Epithelial cell of prostate (primary cell): ENCODE data around the gene PMM2.

Source experiments
- DNase-seq: peaks from one replicate; pipeline ENCODE4 v3.0.0-alpha.2; 2011; ENCODE audit warnings: low read depth, low spot score
- H3K27ac ChIP-seq: fragments of 450-650 bp; 2 replicates; pipeline ENCODE4 v1.5.1; 2017; ENCODE audit warnings: mild to moderate bottlenecking

The PMM2 gene

GRCh38 chr16:8880839-8881510 lies 83.3 kb downstream of the PMM2 start:
- H3K27ac ChIP-seq: no peak overlapping the region
- DNase-seq: no peak

- DNase-seq: no peak
These were observed 84.5 kb downstream of the PMM2 start, which contains the start of gene LITAFD for GRCh38 chr16:8882041-8882617. TSS of gene LITAFD (plus strand) at chr16:8882351. CDS start at chr16:8884356, 2,005 bp downstream.

GRCh38 chr16:8882725-8883377 lies 85.2 kb downstream of the PMM2 start:
- no peak overlapping the region for H3K27ac ChIP-seq
- no peak for DNase-seq

More at GRCh38 chr16:8882041-8882617, 84.5 kb downstream of the PMM2 start, which contains the start of gene LITAFD:
- H3K27ac ChIP-seq: no peak within 1 kb of the TSS

DNA sequence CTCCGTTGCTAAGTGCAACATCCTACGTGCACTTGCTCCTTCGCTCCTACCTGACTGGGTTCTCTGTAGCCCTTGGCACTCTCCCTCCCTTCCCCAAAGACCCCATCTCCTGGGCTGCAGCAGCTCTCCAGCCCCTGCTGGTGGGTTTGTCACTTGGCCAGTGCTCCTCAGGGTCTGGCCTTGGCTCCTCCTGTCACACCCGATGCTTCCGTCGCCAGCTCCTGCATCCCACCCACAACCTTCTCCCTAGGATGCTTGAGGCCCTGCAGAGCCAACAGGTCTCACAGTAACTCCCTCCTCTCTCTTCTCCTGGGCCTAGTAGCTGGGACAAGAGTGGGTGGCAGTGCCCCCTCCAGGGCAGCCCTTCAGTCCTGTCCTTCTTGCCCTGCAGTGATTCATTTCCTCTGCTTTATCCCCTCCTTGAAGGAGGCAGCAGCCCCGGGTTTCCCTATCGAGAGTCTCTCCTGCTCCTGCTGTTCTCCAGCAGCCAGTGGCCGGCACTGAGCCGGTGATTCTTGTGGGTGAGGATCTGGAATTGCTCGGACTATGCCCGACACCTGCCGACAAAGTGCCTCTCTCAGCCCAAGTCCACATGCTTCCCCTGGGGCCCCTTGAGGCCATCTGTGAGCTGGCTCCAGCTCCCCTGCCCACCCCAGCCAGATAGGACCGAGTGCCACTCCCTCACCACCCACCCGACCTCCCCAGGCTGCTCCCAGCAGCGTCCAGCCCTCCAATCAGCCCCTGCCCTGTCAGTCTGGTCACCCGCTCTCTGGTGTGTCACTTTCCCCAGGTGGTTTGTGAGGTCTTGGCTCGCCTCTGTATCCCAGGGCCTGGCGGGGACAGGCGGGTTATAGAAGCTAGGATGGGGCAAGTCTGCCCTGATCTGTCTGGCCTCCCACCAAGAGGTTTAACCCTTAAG lies 88.3 kb downstream of the PMM2 start:
- no peak for DNase-seq
- peak overlapping the region; percentile 16 for H3K27ac ChIP-seq

GRCh38 chr16:8886593-8887430 lies 89.2 kb downstream of the PMM2 start:
- H3K27ac ChIP-seq: peak overlapping the region; percentile 16
- DNase-seq: no peak

DNA sequence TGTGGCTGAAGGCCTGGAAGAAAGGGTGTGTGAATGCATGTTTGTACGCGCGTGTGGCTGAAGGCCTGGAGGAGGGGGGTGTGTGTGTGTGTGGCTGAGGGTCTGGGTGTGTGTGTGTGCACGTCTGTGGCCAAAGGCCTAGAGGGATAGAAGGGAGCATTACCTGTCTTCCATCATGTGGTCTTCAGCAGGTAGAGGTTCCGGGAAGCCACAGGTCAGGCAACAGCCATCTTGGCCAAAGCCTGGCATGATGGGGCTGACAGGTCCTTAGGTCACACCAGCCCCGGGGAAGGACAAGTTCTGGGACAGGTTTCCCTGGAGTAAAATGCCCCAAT lies 89.8 kb downstream of the PMM2 start:
- H3K27ac ChIP-seq: no peak overlapping the region

GRCh38 chr16:8887952-8888560 lies 90.4 kb downstream of the PMM2 start:
- H3K27ac ChIP-seq: no peak overlapping the region
- no peak for DNase-seq

More for the DNA sequence above, 89.8 kb downstream of the PMM2 start:
- DNase-seq: no peak

DNA sequence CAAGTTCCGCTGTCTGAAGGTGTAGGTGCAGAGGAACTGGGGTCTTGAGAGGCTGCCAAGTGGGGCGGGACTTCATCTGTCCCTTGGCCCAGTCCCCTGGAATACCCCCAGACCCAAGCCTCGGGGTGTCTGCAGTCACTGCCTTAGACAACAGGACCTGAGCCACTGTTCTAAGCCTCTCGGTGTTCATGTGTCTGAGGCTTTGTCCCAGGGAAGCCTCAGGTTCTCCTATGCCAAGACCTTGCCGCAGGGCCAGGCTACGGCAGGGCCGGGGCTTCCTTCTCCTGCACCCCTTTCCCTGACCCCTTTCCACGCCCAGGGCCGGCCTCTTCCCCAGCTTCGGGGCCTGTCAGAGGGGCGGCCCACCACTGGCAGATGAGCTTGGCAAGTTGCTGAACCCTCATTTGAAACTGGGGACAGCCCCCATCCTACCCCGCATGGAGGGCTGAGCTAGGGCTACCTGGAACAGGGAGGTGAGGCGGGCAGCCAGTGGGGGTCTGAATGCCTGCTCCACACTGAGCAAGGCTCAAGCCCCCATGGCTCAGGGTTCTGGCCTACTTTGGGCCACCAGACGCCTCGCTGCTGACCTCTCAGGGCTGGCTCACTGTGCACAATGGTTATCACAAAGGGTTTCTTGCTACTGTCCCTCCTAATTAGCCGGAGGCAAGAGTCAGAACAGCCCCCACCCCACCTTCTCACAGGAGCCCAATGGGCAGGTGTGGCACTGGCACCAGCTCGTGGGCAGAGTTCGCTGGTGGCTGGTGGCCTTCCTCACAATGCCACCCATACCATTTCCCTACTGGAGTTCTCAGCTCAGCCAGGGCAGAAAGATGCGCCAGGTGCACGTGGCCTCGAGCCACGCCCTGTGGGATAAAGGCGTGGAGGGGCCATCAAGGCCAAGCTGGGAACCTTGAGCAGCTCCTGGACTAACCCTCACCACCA lies 91.6 kb downstream of the PMM2 start:
- no peak overlapping the region for H3K27ac ChIP-seq
- DNase-seq: no peak

GRCh38 chr16:8889893-8890548 lies 92.4 kb downstream of the PMM2 start:
- no peak for DNase-seq
- no peak overlapping the region for H3K27ac ChIP-seq

- no peak overlapping the region for H3K27ac ChIP-seq
- no peak for DNase-seq
These were observed 92.9 kb downstream of the PMM2 start for GRCh38 chr16:8890549-8890921.

GRCh38 chr16:8892101-8892575 lies 94.5 kb downstream of the PMM2 start:
- no peak overlapping the region for H3K27ac ChIP-seq
- DNase-seq: no peak

DNA sequence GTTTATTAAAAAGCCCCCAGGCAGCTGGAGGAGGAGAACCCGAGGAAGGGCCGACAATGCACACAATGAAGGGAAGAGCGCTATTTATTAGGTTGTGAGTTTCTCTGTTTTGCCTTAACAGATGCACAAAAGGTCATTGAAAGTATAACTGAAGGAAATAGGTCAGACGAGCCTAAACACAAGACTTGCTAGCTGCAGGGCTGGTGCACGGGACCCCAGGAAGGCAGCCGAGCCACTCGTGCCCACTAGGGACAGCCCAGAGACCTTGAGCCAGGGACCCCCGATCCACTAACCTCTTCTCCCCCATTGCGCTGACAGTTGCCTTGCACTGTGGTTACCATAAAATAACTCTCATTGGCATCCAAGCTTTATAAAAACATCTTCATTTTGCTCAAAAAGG lies 95.8 kb downstream of the PMM2 start:
- no peak for DNase-seq
- no peak overlapping the region for H3K27ac ChIP-seq

- DNase-seq: no peak
- no peak overlapping the region for H3K27ac ChIP-seq
These were observed 96.5 kb downstream of the PMM2 start for GRCh38 chr16:8893976-8894690.

- DNase-seq: no peak
These were observed 97.2 kb downstream of the PMM2 start for GRCh38 chr16:8894736-8895334.

GRCh38 chr16:8898660-8899318 lies 101.2 kb downstream of the PMM2 start:
- no peak for DNase-seq
- H3K27ac ChIP-seq: no peak overlapping the region

More at GRCh38 chr16:8894736-8895334, 97.2 kb downstream of the PMM2 start:
- no peak overlapping the region for H3K27ac ChIP-seq
